ENCODE data around the gene HIP1. TPM values are rescaled to one million over a fixed set of nuclear protein-coding genes. Genes with fewer than 3 reads are reported as not detected.
"Not testable (repeated sequence)": the region's sequence is repeated elsewhere in the genome, so short reads cannot be mapped to it uniquely, and the experiment has no call there.

The HIP1 gene
- total and polyA plus RNA-seq, 8 donors = 3.6 to 14.8 (median 5.2) TPM

GRCh38 chr7:75729851-75730274 is 8.9 kb downstream of the HIP1 start:
- 66 to 74% methylated on average over 4 of the region's 4 CpGs for WGBS, 2 donors
- Histone ChIP-seq H3K9me3 (no peaks in the 10 kb centered on the region), H3K4me1 (peaks cover 0 to 3% (median 0%) of the 10 kb centered on the region in 3 donors), H3K27ac (no peak overlapping the region), H3K27me3 (no peaks in the 10 kb centered on the region), H3K36me3 (no peaks in the 10 kb centered on the region), H3K4me3 (no peak overlapping the region)
- ATAC-seq = no peak
- TF ChIP-seq CTCF (IDR thresholded peaks at IDR 0.05) = no peak
- intact Hi-C loops (cut with DNase I) = no loop called here
- no peak for DNase-seq
- no peak for FAIRE-seq

GRCh38 chr7:75727881-75728593 is 10.7 kb downstream of the HIP1 start:
- Histone ChIP-seq H3K9me3 (no peaks in the 10 kb centered on the region), H3K27me3 (no peaks in the 10 kb centered on the region), H3K4me3 (no peak overlapping the region), H3K27ac (peak overlapping the region in 2 of 4 donors; percentile 44 to 53), H3K4me1 (peaks cover 0 to 3% (median 0%) of the 10 kb centered on the region in 3 donors), H3K36me3 (no peaks in the 10 kb centered on the region)
- WGBS, 2 donors = 56 to 66% methylated on average over 8 of the region's 8 CpGs
- intact Hi-C loops (cut with DNase I) = no loop called here
- FAIRE-seq (no peak), ATAC-seq (peak; percentile 59 to 87 (median 76)), DNase-seq (peak; percentile 27 to 65 (median 59))
- TF ChIP-seq CTCF (IDR thresholded peaks at IDR 0.05) = no peak

GRCh38 chr7:75727351-75727750 is 11.4 kb downstream of the HIP1 start:
- FAIRE-seq; DNase-seq; H3K4me1 ChIP-seq; H3K27ac ChIP-seq; intact Hi-C loops (cut with DNase I); H3K9me3 ChIP-seq; ATAC-seq; H3K4me3 ChIP-seq; H3K36me3 ChIP-seq; H3K27me3 ChIP-seq: not testable (repeated sequence)
- 88 to 93% methylated on average over 6 of the region's 6 CpGs for WGBS, 2 donors

GRCh38 chr7:75725306-75725705 is 13.4 kb downstream of the HIP1 start:
- Histone ChIP-seq H3K27me3 (no peaks in the 10 kb centered on the region), H3K9me3 (no peaks in the 10 kb centered on the region), H3K4me1 (peaks cover 0 to 3% (median 0%) of the 10 kb centered on the region in 3 donors), H3K27ac (no peak overlapping the region), H3K36me3 (no peaks in the 10 kb centered on the region), H3K4me3 (no peak overlapping the region)
- no peak for TF ChIP-seq CTCF (IDR thresholded peaks at IDR 0.05)
- DNase-seq (no peak), ATAC-seq (no peak), FAIRE-seq (no peak)
- 80 to 88% methylated on average over 6 of the region's 6 CpGs for WGBS, 2 donors
- intact Hi-C loops (cut with DNase I) = no loop called here

GRCh38 chr7:75723444-75723843 is 15.3 kb downstream of the HIP1 start:
- Histone ChIP-seq H3K4me3 (no peak overlapping the region), H3K36me3 (no peaks in the 10 kb centered on the region), H3K27me3 (no peaks in the 10 kb centered on the region), H3K27ac (no peak overlapping the region), H3K9me3 (no peaks in the 10 kb centered on the region), H3K4me1 (peaks cover 0 to 3% (median 0%) of the 10 kb centered on the region in 3 donors)
- ATAC-seq (no peak), FAIRE-seq (no peak), DNase-seq (no peak)
- intact Hi-C loops (cut with DNase I) = no loop called here
- WGBS, 2 donors = 73 to 87% methylated on average over 3 of the region's 3 CpGs
- no peak for TF ChIP-seq CTCF (IDR thresholded peaks at IDR 0.05)

All from pancreas (tissue), 10 donors.